Activated CD8-positive, alpha-beta memory T cell treated with anti-CD3 and anti-CD28 coated beads, Interleukin-2, amount 10 ng/mL, durations not matched to agents 7 days and 5 days (primary cell): ENCODE results near the gene ELAPOR2. TPM values are rescaled to one million over a fixed set of nuclear protein-coding genes. Genes with fewer than 3 reads are reported as not detected.
"Not testable (repeated sequence)": the region's sequence is repeated elsewhere in the genome, so short reads cannot be mapped to it uniquely, and the experiment has no call there.

ENCODE experiments used
- ATAC-seq: fragments of 150-1000 bp; cut with Tn5 transposase; one replicate; pipeline ENCODE4 v1.10.0; 2021; ENCODE audit warnings: moderate library complexity
- CTCF ChIA-PET: fragments of 350-600 bp; sonication (Branson Sonifier 250); formaldehyde crosslinking; loops from one replicate; lab custom pipeline; 2021; ENCODE audit warnings: antibody characterized with exemption; lab: Charles Lee
- DNase-seq: peaks from one replicate; pipeline ENCODE4 v3.0.0-alpha.2; 2020
- H3K27ac Mint-ChIP-seq: one replicate; pipeline ENCODE4 v1.8.0; 2021; ENCODE audit warnings: mild to moderate bottlenecking, mixed read lengths
- H3K27me3 Mint-ChIP-seq: one replicate; pipeline ENCODE4 v1.8.0; 2021; ENCODE audit warnings: mixed read lengths
- H3K36me3 Mint-ChIP-seq: one replicate; pipeline ENCODE4 v1.8.0; 2021; ENCODE audit warnings: mild to moderate bottlenecking, mixed read lengths
- H3K4me1 Mint-ChIP-seq: one replicate; pipeline ENCODE4 v1.8.0; 2021; ENCODE audit warnings: mixed read lengths
- H3K4me3 Mint-ChIP-seq: one replicate; pipeline ENCODE4 v1.8.0; 2021; ENCODE audit warnings: mild to moderate bottlenecking, moderate library complexity, mixed read lengths
- H3K9me3 Mint-ChIP-seq: one replicate; pipeline ENCODE4 v1.8.0; 2022; ENCODE audit warnings: low read depth, mixed read lengths
- total RNA-seq, 2 experiments: library from RNA; stranded (reverse); gene quantifications; one replicate each; pipeline ENCODE4 v1.2.3, GENCODE V29; 2021

Gene ELAPOR2
- total RNA-seq = 1 to 10 TPM; 2.3 to 3.3 TPM

- Mint-ChIP-seq H3K27ac (peak within 1 kb of the TSS; percentile 33), H3K9me3 (no peaks in the 10 kb centered on the region), H3K27me3 (peaks cover 16% of the 10 kb centered on the region), H3K4me3 (peak within 1 kb of the TSS; percentile 70), H3K36me3 (no peaks in the 10 kb centered on the region), H3K4me1 (peaks cover 14% of the 10 kb centered on the region)
- CTCF ChIA-PET = interaction anchor here (1.0 to 2.4 kb wide), 2 partner anchors 89 to 136 kb away, joined by 4 to 7 read pairs; no protein-coding TSS in a partner anchor
- ATAC-seq (peak; percentile 95), DNase-seq (peak; percentile 79)
Observed at GRCh38 chr7:87059525-87060287, at the start of gene ELAPOR2. ELAPOR2 (minus strand) TSS chr7:87059654; CDS start chr7:87059513, 141 bp downstream.

- CTCF ChIA-PET = no interaction called here
- Mint-ChIP-seq H3K36me3 (no peaks in the 10 kb centered on the region), H3K4me1 (no peaks in the 10 kb centered on the region), H3K27ac (no peak overlapping the region), H3K27me3 (peaks cover 25% of the 10 kb centered on the region), H3K4me3 (no peak overlapping the region), H3K9me3 (no peaks in the 10 kb centered on the region)
- DNase-seq = no peak
- no peak for ATAC-seq
Observed at GRCh38 chr7:87107949-87108776, 48.7 kb upstream of the ELAPOR2 start.

- H3K9me3 Mint-ChIP-seq = no peaks in the 10 kb centered on the region
- H3K27me3 Mint-ChIP-seq = peaks cover 25% of the 10 kb centered on the region
- H3K4me1 Mint-ChIP-seq = no peaks in the 10 kb centered on the region
- no peak overlapping the region for H3K4me3 Mint-ChIP-seq
- ATAC-seq (no peak), DNase-seq (no peak)
- no peaks in the 10 kb centered on the region for H3K36me3 Mint-ChIP-seq
- CTCF ChIA-PET = no interaction called here
- no peak overlapping the region for H3K27ac Mint-ChIP-seq
Observed at GRCh38 chr7:87106974-87107612, 47.6 kb upstream of the ELAPOR2 start.

- no peak overlapping the region for H3K27ac Mint-ChIP-seq
- CTCF ChIA-PET = no interaction called here
- H3K4me3 Mint-ChIP-seq = no peak overlapping the region
- ATAC-seq = no peak
- H3K4me1 Mint-ChIP-seq = no peaks in the 10 kb centered on the region
- H3K27me3 Mint-ChIP-seq = peaks cover 34% of the 10 kb centered on the region
- H3K9me3 Mint-ChIP-seq = no peaks in the 10 kb centered on the region
- DNase-seq = no peak
- no peaks in the 10 kb centered on the region for H3K36me3 Mint-ChIP-seq
Observed at GRCh38 chr7:87105401-87105800, 45.9 kb upstream of the ELAPOR2 start.

- CTCF ChIA-PET = no interaction called here
- ATAC-seq (no peak), DNase-seq (no peak)
- Mint-ChIP-seq H3K27me3 (peaks cover 21% of the 10 kb centered on the region), H3K4me1 (no peaks in the 10 kb centered on the region), H3K36me3 (no peaks in the 10 kb centered on the region), H3K27ac (no peak overlapping the region), H3K4me3 (no peak overlapping the region), H3K9me3 (no peaks in the 10 kb centered on the region)
Observed at GRCh38 chr7:87100326-87100725, 40.9 kb upstream of the ELAPOR2 start.

- H3K4me3 Mint-ChIP-seq, DNase-seq, H3K27ac Mint-ChIP-seq, H3K36me3 Mint-ChIP-seq, H3K9me3 Mint-ChIP-seq, CTCF ChIA-PET, H3K4me1 Mint-ChIP-seq, ATAC-seq: not testable (repeated sequence)
- peaks cover 16% of the 10 kb centered on the region for H3K27me3 Mint-ChIP-seq
Observed at GRCh38 chr7:87097375-87097774, 37.9 kb upstream of the ELAPOR2 start.

GRCh38 chr7:87094322-87094721 is 34.9 kb upstream of the ELAPOR2 start:
- CTCF ChIA-PET = no interaction called here

GRCh38 chr7:87092568-87093091 is 33.2 kb upstream of the ELAPOR2 start:
- Mint-ChIP-seq H3K4me1 (no peaks in the 10 kb centered on the region), H3K4me3 (no peak overlapping the region), H3K9me3 (no peaks in the 10 kb centered on the region), H3K27ac (no peak overlapping the region), H3K27me3 (peaks cover 10% of the 10 kb centered on the region), H3K36me3 (no peaks in the 10 kb centered on the region)
- DNase-seq (no peak), ATAC-seq (no peak)
- CTCF ChIA-PET = no interaction called here

More at GRCh38 chr7:87094322-87094721, 34.9 kb upstream of the ELAPOR2 start:
- ATAC-seq (no peak), DNase-seq (no peak)
- Mint-ChIP-seq H3K27me3 (peaks cover 10% of the 10 kb centered on the region), H3K9me3 (no peaks in the 10 kb centered on the region), H3K27ac (no peak overlapping the region), H3K36me3 (no peaks in the 10 kb centered on the region), H3K4me3 (no peak overlapping the region), H3K4me1 (no peaks in the 10 kb centered on the region)

GRCh38 chr7:87091487-87092066 is 32.1 kb upstream of the ELAPOR2 start:
- CTCF ChIA-PET = no interaction called here
- no peak overlapping the region for H3K4me3 Mint-ChIP-seq
- H3K27me3 Mint-ChIP-seq = peaks cover 10% of the 10 kb centered on the region
- H3K9me3 Mint-ChIP-seq = peaks cover 3% of the 10 kb centered on the region
- no peaks in the 10 kb centered on the region for H3K36me3 Mint-ChIP-seq
- ATAC-seq = no peak
- DNase-seq = no peak
- H3K27ac Mint-ChIP-seq = no peak overlapping the region
- no peaks in the 10 kb centered on the region for H3K4me1 Mint-ChIP-seq

- CTCF ChIA-PET = interaction anchor here (1.2 kb wide), 1 partner anchor 179 kb away, joined by 3 read pairs; no protein-coding TSS in a partner anchor
- Mint-ChIP-seq H3K4me1 (peaks cover 3% of the 10 kb centered on the region), H3K4me3 (no peak overlapping the region), H3K36me3 (no peaks in the 10 kb centered on the region), H3K9me3 (peaks cover 3% of the 10 kb centered on the region), H3K27me3 (no peaks in the 10 kb centered on the region), H3K27ac (no peak overlapping the region)
- ATAC-seq (no peak), DNase-seq (no peak)
Observed at GRCh38 chr7:87083865-87084519, 24.5 kb upstream of the ELAPOR2 start.

GRCh38 chr7:87082675-87083074 is 23.2 kb upstream of the ELAPOR2 start:
- no peaks in the 10 kb centered on the region for H3K27me3 Mint-ChIP-seq
- H3K4me3 Mint-ChIP-seq = no peak overlapping the region
- DNase-seq = no peak
- peaks cover 3% of the 10 kb centered on the region for H3K4me1 Mint-ChIP-seq
- ATAC-seq = no peak
- no peak overlapping the region for H3K27ac Mint-ChIP-seq
- no peaks in the 10 kb centered on the region for H3K36me3 Mint-ChIP-seq
- peaks cover 3% of the 10 kb centered on the region for H3K9me3 Mint-ChIP-seq
- CTCF ChIA-PET = interaction anchor here (1.2 kb wide), 1 partner anchor 177 kb away, joined by 3 read pairs; no protein-coding TSS in a partner anchor

GRCh38 chr7:87075671-87076404 is 16.4 kb upstream of the ELAPOR2 start:
- no peaks in the 10 kb centered on the region for H3K36me3 Mint-ChIP-seq
- no peak overlapping the region for H3K27ac Mint-ChIP-seq
- ATAC-seq (no peak), DNase-seq (no peak)
- no peaks in the 10 kb centered on the region for H3K9me3 Mint-ChIP-seq
- H3K4me3 Mint-ChIP-seq = no peak overlapping the region
- H3K4me1 Mint-ChIP-seq = peaks cover 6% of the 10 kb centered on the region
- H3K27me3 Mint-ChIP-seq = peaks cover 17% of the 10 kb centered on the region
- CTCF ChIA-PET = no interaction called here
